Measurements from ENCODE around the gene MAP3K7.

MAP3K7 gene

DNA sequence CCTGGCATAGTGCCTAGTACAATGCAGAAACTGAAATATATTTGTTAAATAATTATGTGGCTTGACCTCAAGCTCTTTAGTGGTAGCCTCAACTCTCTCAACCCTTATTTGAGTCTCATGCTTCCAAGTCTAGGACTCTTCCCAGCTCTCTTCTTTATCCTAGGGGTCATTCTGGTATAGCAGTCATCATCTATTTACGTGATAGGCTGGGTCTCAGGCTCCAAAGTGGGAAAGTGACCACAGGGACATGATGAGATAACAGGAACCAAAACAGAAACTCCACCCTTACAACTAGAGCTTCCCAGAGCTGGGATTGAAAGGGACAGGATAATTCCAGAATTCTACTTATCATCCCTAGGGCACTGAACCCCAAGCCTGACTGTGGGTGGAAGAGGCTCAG lies 17.7 kb upstream of the MAP3K7 start:
- H3K36me3 ChIP-seq (ENCODE audit: low read depth): no peaks in the 10 kb centered on the region
- DNase-seq (ENCODE audit: low spot score): no peak

DNA sequence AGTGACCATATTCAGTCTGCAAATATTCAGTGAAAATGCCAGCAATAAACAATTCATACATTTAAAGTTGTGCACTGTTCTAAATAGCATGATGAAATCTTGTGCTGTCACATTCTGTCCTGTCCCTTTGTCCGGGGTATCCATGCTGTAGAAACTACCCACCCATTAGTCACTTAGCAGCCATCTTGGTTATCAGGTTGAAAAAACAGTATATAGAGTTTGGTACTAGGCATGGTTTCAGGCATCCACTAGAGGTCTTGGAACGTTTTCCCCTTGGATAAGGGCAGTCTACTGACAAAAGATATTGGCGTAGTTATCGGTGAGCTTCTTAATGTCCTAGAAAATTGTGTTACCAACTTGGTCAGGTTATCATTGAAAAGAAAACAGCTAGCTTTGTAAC lies 12.3 kb upstream of the MAP3K7 start:
- peaks cover 3% of the 10 kb centered on the region for H3K9me3 ChIP-seq (ENCODE audit: severe bottlenecking)
- no peak overlapping the region for H3K4me3 ChIP-seq (ENCODE audit: severe bottlenecking)
- no peaks in the 10 kb centered on the region for H3K36me3 ChIP-seq (ENCODE audit: low read depth)
- TF ChIP-seq, protein P1, sequence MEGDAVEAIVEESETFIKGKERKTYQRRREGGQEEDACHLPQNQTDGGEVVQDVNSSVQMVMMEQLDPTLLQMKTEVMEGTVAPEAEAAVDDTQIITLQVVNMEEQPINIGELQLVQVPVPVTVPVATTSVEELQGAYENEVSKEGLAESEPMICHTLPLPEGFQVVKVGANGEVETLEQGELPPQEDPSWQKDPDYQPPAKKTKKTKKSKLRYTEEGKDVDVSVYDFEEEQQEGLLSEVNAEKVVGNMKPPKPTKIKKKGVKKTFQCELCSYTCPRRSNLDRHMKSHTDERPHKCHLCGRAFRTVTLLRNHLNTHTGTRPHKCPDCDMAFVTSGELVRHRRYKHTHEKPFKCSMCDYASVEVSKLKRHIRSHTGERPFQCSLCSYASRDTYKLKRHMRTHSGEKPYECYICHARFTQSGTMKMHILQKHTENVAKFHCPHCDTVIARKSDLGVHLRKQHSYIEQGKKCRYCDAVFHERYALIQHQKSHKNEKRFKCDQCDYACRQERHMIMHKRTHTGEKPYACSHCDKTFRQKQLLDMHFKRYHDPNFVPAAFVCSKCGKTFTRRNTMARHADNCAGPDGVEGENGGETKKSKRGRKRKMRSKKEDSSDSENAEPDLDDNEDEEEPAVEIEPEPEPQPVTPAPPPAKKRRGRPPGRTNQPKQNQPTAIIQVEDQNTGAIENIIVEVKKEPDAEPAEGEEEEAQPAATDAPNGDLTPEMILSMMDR (IDR thresholded peaks at IDR 0.05; ENCODE audit: poor library complexity, severe bottlenecking): no peak
- H3K4me1 ChIP-seq (ENCODE audit: insufficient read depth, poor library complexity, severe bottlenecking): no peaks in the 10 kb centered on the region
- DNase-seq (ENCODE audit: low spot score) (no peak), ATAC-seq (ENCODE audit: low read depth) (no peak)
- peaks cover 30% of the 10 kb centered on the region for H3K27me3 ChIP-seq (ENCODE audit: insufficient read depth, poor library complexity, severe bottlenecking)
- no peak overlapping the region for H3K27ac ChIP-seq (ENCODE audit: poor library complexity, severe bottlenecking)

More for the DNA sequence above, 17.7 kb upstream of the MAP3K7 start:
- TF ChIP-seq, protein P1 (IDR thresholded peaks at IDR 0.05; ENCODE audit: poor library complexity, severe bottlenecking): no peak
- Histone ChIP-seq H3K27me3 (ENCODE audit: insufficient read depth, poor library complexity, severe bottlenecking) (peaks cover 34% of the 10 kb centered on the region), H3K4me3 (ENCODE audit: severe bottlenecking) (no peak overlapping the region), H3K27ac (ENCODE audit: poor library complexity, severe bottlenecking) (no peak overlapping the region), H3K9me3 (ENCODE audit: severe bottlenecking) (no peaks in the 10 kb centered on the region), H3K4me1 (ENCODE audit: insufficient read depth, poor library complexity, severe bottlenecking) (no peaks in the 10 kb centered on the region)
- no peak for ATAC-seq (ENCODE audit: low read depth)

DNA sequence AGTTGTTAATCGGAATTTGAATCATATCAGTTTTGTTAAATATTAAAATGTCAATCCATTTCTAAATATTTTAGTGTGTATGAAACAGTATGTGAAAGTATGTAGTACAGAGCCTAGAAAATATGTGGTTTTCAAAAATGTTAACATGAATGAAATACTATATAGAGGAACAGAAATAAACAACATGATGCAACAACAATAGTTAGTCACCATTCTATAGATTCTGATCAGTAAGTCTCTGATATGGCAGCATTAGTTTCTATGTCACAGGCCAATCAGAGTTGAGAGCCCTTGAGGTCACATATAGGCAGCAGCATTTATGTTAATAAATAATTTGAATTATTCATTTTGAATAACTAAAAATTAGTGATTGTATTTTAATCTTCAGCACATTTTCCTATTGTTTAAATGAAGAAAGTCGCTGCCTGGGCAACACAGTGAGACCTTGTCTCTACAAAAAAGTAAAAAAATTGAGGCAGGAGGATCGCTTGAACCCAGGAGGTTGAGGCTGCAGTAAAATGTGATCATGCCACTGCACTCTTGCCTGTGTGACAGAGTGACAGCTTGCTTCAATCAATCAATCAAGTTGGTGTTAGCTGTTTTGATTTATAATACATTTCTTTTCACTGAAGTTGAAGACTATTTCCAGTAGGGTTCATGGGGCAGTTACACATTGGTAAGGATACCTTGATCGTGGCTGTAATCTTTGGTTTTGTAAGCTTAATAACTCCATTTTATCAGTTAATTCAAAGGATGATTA lies 11.5 kb upstream of the MAP3K7 start:
- peaks cover 30% of the 10 kb centered on the region for H3K27me3 ChIP-seq (ENCODE audit: insufficient read depth, poor library complexity, severe bottlenecking)
- peaks cover 3% of the 10 kb centered on the region for H3K9me3 ChIP-seq (ENCODE audit: severe bottlenecking)
- DNase-seq (ENCODE audit: low spot score) (no peak), ATAC-seq (ENCODE audit: low read depth) (no peak)
- no peaks in the 10 kb centered on the region for H3K36me3 ChIP-seq (ENCODE audit: low read depth)
- no peaks in the 10 kb centered on the region for H3K4me1 ChIP-seq (ENCODE audit: insufficient read depth, poor library complexity, severe bottlenecking)
- H3K4me3 ChIP-seq (ENCODE audit: severe bottlenecking): no peak overlapping the region
- no peak overlapping the region for H3K27ac ChIP-seq (ENCODE audit: poor library complexity, severe bottlenecking)
- TF ChIP-seq, protein P1 (IDR thresholded peaks at IDR 0.05; ENCODE audit: poor library complexity, severe bottlenecking): no peak

DNA sequence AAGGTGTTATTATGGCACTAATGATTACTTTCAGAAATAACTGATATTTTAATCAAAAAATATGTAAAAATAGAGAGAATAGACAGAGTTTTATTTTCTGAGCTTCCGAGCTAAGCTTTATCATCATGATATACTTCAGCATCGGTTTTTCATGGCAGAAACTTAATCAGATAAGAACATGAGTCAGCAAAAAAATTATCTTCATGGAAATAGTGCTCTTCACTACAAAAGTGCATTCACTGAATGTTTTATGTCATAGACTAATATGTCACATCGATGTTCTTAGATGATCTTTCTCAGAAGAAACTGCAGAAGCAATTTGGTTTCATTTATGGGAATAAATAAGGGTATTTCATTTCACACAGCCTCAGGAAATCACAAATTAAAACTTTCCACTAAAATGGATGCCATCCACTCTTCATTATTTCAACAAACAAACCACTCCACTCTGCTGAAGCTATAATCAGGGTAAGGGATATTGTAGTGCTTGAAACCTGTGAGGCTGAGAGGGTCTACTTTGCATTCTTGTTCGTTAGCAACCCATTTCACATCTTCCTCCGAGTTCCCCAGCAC lies 10.2 kb upstream of the MAP3K7 start:
- H3K27ac ChIP-seq (ENCODE audit: poor library complexity, severe bottlenecking): no peak overlapping the region
- no peaks in the 10 kb centered on the region for H3K36me3 ChIP-seq (ENCODE audit: low read depth)
- TF ChIP-seq, protein P1 (IDR thresholded peaks at IDR 0.05; ENCODE audit: poor library complexity, severe bottlenecking): no peak
- peaks cover 20% of the 10 kb centered on the region for H3K27me3 ChIP-seq (ENCODE audit: insufficient read depth, poor library complexity, severe bottlenecking)
- no peak overlapping the region for H3K4me3 ChIP-seq (ENCODE audit: severe bottlenecking)
- DNase-seq (ENCODE audit: low spot score): no peak
- H3K9me3 ChIP-seq (ENCODE audit: severe bottlenecking): peaks cover 3% of the 10 kb centered on the region
- H3K4me1 ChIP-seq (ENCODE audit: insufficient read depth, poor library complexity, severe bottlenecking): no peaks in the 10 kb centered on the region
- ATAC-seq (ENCODE audit: low read depth): no peak

DNA sequence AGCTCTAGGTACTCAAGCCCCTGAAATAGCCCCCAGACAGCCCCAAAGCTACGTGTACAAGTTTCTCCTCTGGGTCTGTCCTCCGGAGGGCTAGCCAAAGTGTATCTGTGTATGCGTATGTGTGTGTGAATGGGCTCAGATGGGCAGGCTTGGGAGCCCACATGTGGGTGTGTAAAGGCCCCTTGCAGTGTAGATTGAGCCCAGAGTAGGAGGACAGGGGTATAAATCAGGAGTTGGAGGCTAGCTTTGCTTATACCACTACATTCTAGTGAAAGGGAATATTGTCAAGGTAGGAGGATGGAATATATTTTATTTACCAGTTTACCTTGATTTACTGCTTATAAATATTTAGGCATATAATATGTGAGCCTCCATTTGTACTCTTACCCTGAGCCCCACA lies 9.0 kb upstream of the MAP3K7 start:
- Histone ChIP-seq H3K27ac (ENCODE audit: poor library complexity, severe bottlenecking) (no peak overlapping the region), H3K4me3 (ENCODE audit: severe bottlenecking) (no peak overlapping the region), H3K27me3 (ENCODE audit: insufficient read depth, poor library complexity, severe bottlenecking) (peaks cover 20% of the 10 kb centered on the region), H3K4me1 (ENCODE audit: insufficient read depth, poor library complexity, severe bottlenecking) (no peaks in the 10 kb centered on the region), H3K36me3 (ENCODE audit: low read depth) (no peaks in the 10 kb centered on the region), H3K9me3 (ENCODE audit: severe bottlenecking) (peaks cover 3% of the 10 kb centered on the region)
- TF ChIP-seq, protein P1 (IDR thresholded peaks at IDR 0.05; ENCODE audit: poor library complexity, severe bottlenecking): no peak
- DNase-seq (ENCODE audit: low spot score) (no peak), ATAC-seq (ENCODE audit: low read depth) (no peak)

Data from RWPE2 (cell line).